Right atrium auricular region (tissue), 2 donors: ENCODE results near the gene ZBTB46. TPM values are rescaled to one million over a fixed set of nuclear protein-coding genes. Genes with fewer than 3 reads are reported as not detected.

Experiments
- DNase-seq: peaks from one replicate; pipeline ENCODE4 v3.0.0-alpha.2; 2019; ENCODE audit warnings: low spot score
- H3K27ac ChIP-seq, 2 donors: fragments of 200-600 bp; sonication (generic); 1 replicate in 1 of 2; 2 replicates in 1 of 2; pipeline ENCODE4 v1.5.1; 2016 to 2019
- H3K27me3 ChIP-seq, 2 donors: fragments of 200-600 bp; sonication (generic); one replicate each; pipeline versions ENCODE4 v1.5.1 to v1.6.0; 2017 to 2019
- H3K36me3 ChIP-seq: fragments of 200-600 bp; sonication (generic); one replicate; pipeline ENCODE4 v1.5.1; 2016
- H3K4me1 ChIP-seq, 2 donors: fragments of 200-600 bp; sonication (generic); one replicate each; pipeline versions ENCODE4 v1.5.1 to v1.6.0; 2017 to 2019
- H3K4me3 ChIP-seq, 2 donors: fragments of 200-600 bp; sonication (generic); 1 replicate in 1 of 2; 2 replicates in 1 of 2; pipeline ENCODE4 v1.5.1; 2017 to 2019; ENCODE audit warnings: mild to moderate bottlenecking in 1 of 2, moderate library complexity in 1 of 2
- H3K9me3 ChIP-seq, 2 donors: fragments of 200-600 bp; sonication (generic); one replicate each; pipeline ENCODE4 v1.5.1; 2019
- CTCF ChIP-seq, 2 donors: fragments of 200-600 bp; sonication (generic); IDR thresholded peaks; one replicate each; pipeline ENCODE4 v1.5.1; 2019; ENCODE audit warnings: antibody characterized with exemption in 2 of 2
- total RNA-seq, 2 donors: library from RNA; depleted of rRNA; stranded (reverse); fragments of >200 nt; gene quantifications; one replicate each; pipeline ENCODE4 v1.1.0, GENCODE V29; 2016

The ZBTB46 gene
- total RNA-seq, 2 donors from 2014 or later, result 12.2 to 17.8 TPM

GRCh38 chr20:63795178-63795830, 35.8 kb downstream of the ZBTB46 start:
- Histone ChIP-seq H3K9me3 (no peaks in the 10 kb centered on the region), H3K36me3 (peaks cover 4% of the 10 kb centered on the region), H3K4me3 (no peak overlapping the region), H3K27ac (no peak overlapping the region), H3K27me3 (no peaks in the 10 kb centered on the region), H3K4me1 (peaks cover 0 to 20% of the 10 kb centered on the region in 2 donors)
- no peak for TF ChIP-seq CTCF (IDR thresholded peaks at IDR 0.05)
- DNase-seq, result no peak

GRCh38 chr20:63794614-63795013, 36.5 kb downstream of the ZBTB46 start:
- no peaks in the 10 kb centered on the region for H3K9me3 ChIP-seq
- H3K27ac ChIP-seq, result no peak overlapping the region
- peaks cover 0 to 20% of the 10 kb centered on the region in 2 donors for H3K4me1 ChIP-seq
- no peak overlapping the region for H3K4me3 ChIP-seq
- peaks cover 11% of the 10 kb centered on the region for H3K36me3 ChIP-seq
- no peaks in the 10 kb centered on the region for H3K27me3 ChIP-seq
- no peak for DNase-seq
- no peak for TF ChIP-seq CTCF (IDR thresholded peaks at IDR 0.05)

- Histone ChIP-seq H3K4me3 (no peak overlapping the region), H3K4me1 (peaks cover 0 to 33% of the 10 kb centered on the region in 2 donors)
- no peak for DNase-seq
Observed at GRCh38 chr20:63792866-63793265, 38.2 kb downstream of the ZBTB46 start.

GRCh38 chr20:63791497-63792156, 39.4 kb downstream of the ZBTB46 start:
- no peaks in the 10 kb centered on the region for H3K27me3 ChIP-seq
- no peaks in the 10 kb centered on the region for H3K9me3 ChIP-seq
- H3K27ac ChIP-seq, result peak overlapping the region; percentile 66 to 69
- no peak for TF ChIP-seq CTCF (IDR thresholded peaks at IDR 0.05)
- peaks cover 17% of the 10 kb centered on the region for H3K36me3 ChIP-seq
- H3K4me3 ChIP-seq, result no peak overlapping the region
- peak; percentile 68 for DNase-seq
- H3K4me1 ChIP-seq, result peaks cover 0 to 46% of the 10 kb centered on the region in 2 donors

More at GRCh38 chr20:63792866-63793265, 38.2 kb downstream of the ZBTB46 start:
- Histone ChIP-seq H3K27ac (peak overlapping the region in 1 of 2 donors; percentile 12), H3K36me3 (peaks cover 17% of the 10 kb centered on the region), H3K27me3 (no peaks in the 10 kb centered on the region), H3K9me3 (no peaks in the 10 kb centered on the region)
- TF ChIP-seq CTCF (IDR thresholded peaks at IDR 0.05), result no peak

- no peak for DNase-seq
- H3K27ac ChIP-seq, result no peak overlapping the region
- H3K36me3 ChIP-seq, result peaks cover 17% of the 10 kb centered on the region
- no peak for TF ChIP-seq CTCF (IDR thresholded peaks at IDR 0.05)
- H3K4me3 ChIP-seq, result no peak overlapping the region
- peaks cover 0 to 54% of the 10 kb centered on the region in 2 donors for H3K4me1 ChIP-seq
- no peaks in the 10 kb centered on the region for H3K27me3 ChIP-seq
- H3K9me3 ChIP-seq, result no peaks in the 10 kb centered on the region
Observed at GRCh38 chr20:63790572-63791168, 40.4 kb downstream of the ZBTB46 start.
